Measurements from ENCODE around the gene HLA-DOB. TPM values are rescaled to one million over a fixed set of nuclear protein-coding genes. Genes with fewer than 3 reads are reported as not detected.

The HLA-DOB gene
- total RNA-seq, 1 experiment from 2014 or later = 0.64 TPM

GRCh38 chr6:32815996-32816395 is 806 bp downstream of the HLA-DOB start:
- no peak for TF ChIP-seq ZNF274 (IDR thresholded peaks at IDR 0.05; ENCODE audit: low read depth, low read length)
- no peak for TF ChIP-seq CTCF (IDR thresholded peaks at IDR 0.05 in 2 of 3, conservative IDR thresholded peaks at IDR 0.05 in 1 of 3; ENCODE audit: borderline replicate concordance in 1 of 3, insufficient read depth in 1 of 3, low read depth in 2 of 3, low read length in 2 of 3)
- TF ChIP-seq, protein P1, sequence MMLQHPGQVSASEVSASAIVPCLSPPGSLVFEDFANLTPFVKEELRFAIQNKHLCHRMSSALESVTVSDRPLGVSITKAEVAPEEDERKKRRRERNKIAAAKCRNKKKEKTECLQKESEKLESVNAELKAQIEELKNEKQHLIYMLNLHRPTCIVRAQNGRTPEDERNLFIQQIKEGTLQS (IDR thresholded peaks at IDR 0.05) = no peak
- Histone ChIP-seq H3K4me2 (ENCODE audit: low read length) (no peak overlapping the region), H3K79me2 (ENCODE audit: insufficient read depth, low read length) (no peaks in the 10 kb centered on the region), H3K9me3 (ENCODE audit: control insufficient read depth in 1 of 2, insufficient read depth in 1 of 2, low read depth in 1 of 2, low read length in 2 of 2) (no peaks in the 10 kb centered on the region), H3K27me3 (ENCODE audit: insufficient read depth, low read length) (no peaks in the 10 kb centered on the region), H4K20me1 (ENCODE audit: insufficient read depth) (no peaks in the 10 kb centered on the region), H3K9me2 (ENCODE audit: insufficient read depth) (no peaks in the 10 kb centered on the region; the same call in 1 of the 2 replicates), H3K4me3 (replicated peaks in 1 of 2; ENCODE audit: low read depth in 1 of 2, low read length in 2 of 2) (no peak overlapping the region), H3K9ac (ENCODE audit: low read length) (no peak overlapping the region), H3K27ac (ENCODE audit: low read depth, low read length) (no peak overlapping the region), H3K36me3 (ENCODE audit: control insufficient read depth in 1 of 2, insufficient read depth in 2 of 2, low read length in 2 of 2) (no peaks in the 10 kb centered on the region), H3K4me1 (ENCODE audit: control insufficient read depth in 1 of 2, insufficient read depth in 2 of 2, low read length in 2 of 2) (peaks cover 0 to 25% of the 10 kb centered on the region in 2 experiments; a peak in 2 of 4 replicates), H2AFZ (ENCODE audit: low read depth, low read length, poor library complexity, severe bottlenecking) (no peak overlapping the region)
- RAD21 ChIA-PET (ENCODE audit: low non-redundant PET in 1 of 2, low total read pairs in 2 of 2, uncharacterized antibody in 2 of 2, unreplicated experiment in 2 of 2) = no interaction called here
- DNase-seq (ENCODE audit: low read depth, low spot score) (no peak), ATAC-seq (no peak)
- BruUV-seq (replicated peaks) = no TSS peak
- POLR2A ChIA-PET = no interaction called here
- CTCF ChIA-PET = no interaction called here
- intact Hi-C loops (cut with micrococcal nuclease) = no loop called here

GRCh38 chr6:32815115-32815514 is 1.7 kb downstream of the HLA-DOB start:
- ATAC-seq (no peak), DNase-seq (ENCODE audit: low read depth, low spot score) (no peak)
- no peak overlapping the region for H3K4me3 ChIP-seq (replicated peaks in 1 of 2; ENCODE audit: low read depth in 1 of 2, low read length in 2 of 2)
- H3K36me3 ChIP-seq (ENCODE audit: control insufficient read depth in 1 of 2, insufficient read depth in 2 of 2, low read length in 2 of 2) = no peaks in the 10 kb centered on the region
- H3K27me3 ChIP-seq (ENCODE audit: insufficient read depth, low read length) = no peaks in the 10 kb centered on the region
- no peaks in the 10 kb centered on the region; the same call in 1 of the 2 replicates for H3K9me2 ChIP-seq (ENCODE audit: insufficient read depth)
- BruUV-seq (replicated peaks) = no TSS peak
- intact Hi-C loops (cut with micrococcal nuclease) = no loop called here
- H4K20me1 ChIP-seq (ENCODE audit: insufficient read depth) = no peaks in the 10 kb centered on the region
- RAD21 ChIA-PET (ENCODE audit: low non-redundant PET in 1 of 2, low total read pairs in 2 of 2, uncharacterized antibody in 2 of 2, unreplicated experiment in 2 of 2) = no interaction called here
- no peak overlapping the region for H3K27ac ChIP-seq (ENCODE audit: low read depth, low read length)
- H3K4me1 ChIP-seq (ENCODE audit: control insufficient read depth in 1 of 2, insufficient read depth in 2 of 2, low read length in 2 of 2) = peaks cover 0 to 22% of the 10 kb centered on the region in 2 experiments; a peak in 2 of 4 replicates
- CTCF ChIA-PET = no interaction called here
- no peak overlapping the region for H2AFZ ChIP-seq (ENCODE audit: low read depth, low read length, poor library complexity, severe bottlenecking)
- H3K79me2 ChIP-seq (ENCODE audit: insufficient read depth, low read length) = no peaks in the 10 kb centered on the region
- H3K4me2 ChIP-seq (ENCODE audit: low read length) = no peak overlapping the region
- no peak overlapping the region for H3K9ac ChIP-seq (ENCODE audit: low read length)
- POLR2A ChIA-PET = no interaction called here
- H3K9me3 ChIP-seq (ENCODE audit: control insufficient read depth in 1 of 2, insufficient read depth in 1 of 2, low read depth in 1 of 2, low read length in 2 of 2) = no peaks in the 10 kb centered on the region
- TF ChIP-seq ZNF274 (IDR thresholded peaks at IDR 0.05; ENCODE audit: low read depth, low read length) (no peak), TCF7L2 (IDR thresholded peaks at IDR 0.05; ENCODE audit: borderline replicate concordance, extremely low read depth, insufficient read depth, insufficient read length) (no peak), FOSL1 (IDR thresholded peaks at IDR 0.05; ENCODE audit: low read depth) (no peak), SRF (IDR thresholded peaks at IDR 0.05; ENCODE audit: low read depth) (no peak), JUND (IDR thresholded peaks at IDR 0.05) (no peak), SIN3A (IDR thresholded peaks at IDR 0.05; ENCODE audit: low read depth) (no peak), EGR1 (IDR thresholded peaks at IDR 0.05; ENCODE audit: low read depth) (no peak), SP1 (IDR thresholded peaks at IDR 0.05; ENCODE audit: low read depth) (no peak), EZH2 (IDR thresholded peaks at IDR 0.05) (no peak), CEBPB (IDR thresholded peaks at IDR 0.05; ENCODE audit: low read depth) (no peak), YY1 (IDR thresholded peaks at IDR 0.05; ENCODE audit: extremely low read depth, insufficient replicate concordance, low read depth, low read length) (no peak), ZFX (IDR thresholded peaks at IDR 0.05) (no peak), POLR2A (IDR thresholded peaks at IDR 0.05; ENCODE audit: borderline replicate concordance, extremely low read depth, insufficient read depth, insufficient read length) (no peak), ELF1 (IDR thresholded peaks at IDR 0.05; ENCODE audit: borderline replicate concordance, low read depth) (no peak), POLR2AphosphoS5 (IDR thresholded peaks at IDR 0.05; ENCODE audit: low read depth, low read length) (no peak), EZH2phosphoT487 (IDR thresholded peaks at IDR 0.05; ENCODE audit: borderline replicate concordance) (no peak)
- TF ChIP-seq, protein P2, sequence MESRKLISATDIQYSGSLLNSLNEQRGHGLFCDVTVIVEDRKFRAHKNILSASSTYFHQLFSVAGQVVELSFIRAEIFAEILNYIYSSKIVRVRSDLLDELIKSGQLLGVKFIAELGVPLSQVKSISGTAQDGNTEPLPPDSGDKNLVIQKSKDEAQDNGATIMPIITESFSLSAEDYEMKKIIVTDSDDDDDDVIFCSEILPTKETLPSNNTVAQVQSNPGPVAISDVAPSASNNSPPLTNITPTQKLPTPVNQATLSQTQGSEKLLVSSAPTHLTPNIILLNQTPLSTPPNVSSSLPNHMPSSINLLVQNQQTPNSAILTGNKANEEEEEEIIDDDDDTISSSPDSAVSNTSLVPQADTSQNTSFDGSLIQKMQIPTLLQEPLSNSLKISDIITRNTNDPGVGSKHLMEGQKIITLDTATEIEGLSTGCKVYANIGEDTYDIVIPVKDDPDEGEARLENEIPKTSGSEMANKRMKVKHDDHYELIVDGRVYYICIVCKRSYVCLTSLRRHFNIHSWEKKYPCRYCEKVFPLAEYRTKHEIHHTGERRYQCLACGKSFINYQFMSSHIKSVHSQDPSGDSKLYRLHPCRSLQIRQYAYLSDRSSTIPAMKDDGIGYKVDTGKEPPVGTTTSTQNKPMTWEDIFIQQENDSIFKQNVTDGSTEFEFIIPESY (IDR thresholded peaks at IDR 0.05; ENCODE audit: extremely low read depth, insufficient replicate concordance, low read length) = no peak
